Activated CD8-positive, alpha-beta memory T cell treated with anti-CD3 and anti-CD28 coated beads, Interleukin-2, amount 50 U/mL, for 1 hour (primary cell): ENCODE measurements around the gene UGGT1.

Experiments used
- DNase-seq: peaks from one replicate; pipeline ENCODE4 v3.0.0-alpha.2; 2020; ENCODE audit errors: extremely low read depth

UGGT1 gene

GRCh38 chr2:128090945-128091725, at the start of gene UGGT1:
TSS of gene UGGT1 (plus strand) at chr2:128091200. CDS start at chr2:128091358, 158 bp downstream.
- peak; percentile 81 for DNase-seq

- DNase-seq, result no peak
Observed at GRCh38 chr2:128041561-128041960, 49.4 kb upstream of the UGGT1 start.

- DNase-seq, result no peak
Observed at GRCh38 chr2:128043041-128043440, 48.0 kb upstream of the UGGT1 start.

- DNase-seq, result no peak
Observed at GRCh38 chr2:128053331-128053730, 37.7 kb upstream of the UGGT1 start.

GRCh38 chr2:128054104-128054885, 36.7 kb upstream of the UGGT1 start:
- no peak for DNase-seq

GRCh38 chr2:128057334-128057733, 33.7 kb upstream of the UGGT1 start:
- no peak for DNase-seq

GRCh38 chr2:128058114-128058513, 32.9 kb upstream of the UGGT1 start:
- no peak for DNase-seq

GRCh38 chr2:128062571-128062970, 28.4 kb upstream of the UGGT1 start:
- no peak for DNase-seq

GRCh38 chr2:128064353-128064752, 26.6 kb upstream of the UGGT1 start:
- no peak for DNase-seq

GRCh38 chr2:128069769-128070168, 21.2 kb upstream of the UGGT1 start:
- DNase-seq, result no peak

GRCh38 chr2:128073278-128073677, 17.7 kb upstream of the UGGT1 start:
- DNase-seq, result no peak

- DNase-seq, result no peak
Observed at GRCh38 chr2:128076461-128077106, 14.4 kb upstream of the UGGT1 start.

- DNase-seq, result no peak
Observed at GRCh38 chr2:128084757-128085156, 6.2 kb upstream of the UGGT1 start.

- no peak for DNase-seq
Observed at GRCh38 chr2:128086244-128086643, 4.8 kb upstream of the UGGT1 start.

- DNase-seq, result no peak
Observed at GRCh38 chr2:128090575-128090944, 440 bp upstream of the UGGT1 start.

GRCh38 chr2:128091726-128092080, 703 bp downstream of the UGGT1 start:
- DNase-seq, result no peak

- DNase-seq, result no peak
Observed at GRCh38 chr2:128092656-128093055, 1.7 kb downstream of the UGGT1 start.

- DNase-seq, result no peak
Observed at GRCh38 chr2:128093762-128094161, 2.8 kb downstream of the UGGT1 start.

GRCh38 chr2:128095201-128095600, 4.2 kb downstream of the UGGT1 start:
- no peak for DNase-seq

GRCh38 chr2:128103407-128103806, 12.4 kb downstream of the UGGT1 start:
- DNase-seq, result no peak

- DNase-seq, result no peak
Observed at GRCh38 chr2:128105072-128105471, 14.1 kb downstream of the UGGT1 start.

GRCh38 chr2:128108166-128108565, 17.2 kb downstream of the UGGT1 start:
- DNase-seq, result no peak

GRCh38 chr2:128109243-128109642, 18.2 kb downstream of the UGGT1 start:
- no peak for DNase-seq
